K562 (cell line): Measurements from ENCODE around the gene RNF181. TPM values are rescaled to one million over a fixed set of nuclear protein-coding genes. Genes with fewer than 3 reads are reported as not detected.
A peak's percentile ranks its signal among the peaks of the same experiment; 100 is the strongest.

ENCODE experiments used
- ATF7 ChIP-seq: fragments of 450-650 bp; IDR thresholded peaks from 2 replicates; pipeline ENCODE4 v1.7.1; 2014; ENCODE audit warnings: mild to moderate bottlenecking, moderate library complexity
- CHD4 ChIP-seq: fragments of 200-600 bp; sonication (generic); IDR thresholded peaks from 3 replicates; pipeline ENCODE4 v1.6.1; 2012; ENCODE audit warnings: low read depth, mild to moderate bottlenecking, mixed read lengths, low read length, inconsistent platforms; ENCODE audit not compliant: insufficient read depth, insufficient replicate concordance, poor library complexity, severe bottlenecking
- CREB1 ChIP-seq, 2 experiments: sonication (generic) in 1 of 2; formaldehyde crosslinking in 1 of 2; IDR thresholded peaks; 2 replicates each; pipeline versions ENCODE4 v1.6.1 to v1.8.0; 2012 to 2022; ENCODE audit warnings: inconsistent platforms in 1 of 2, mild to moderate bottlenecking in 1 of 2, missing genetic modification reagents in 1 of 2, moderate library complexity in 1 of 2
- DMBX1 ChIP-seq: fragments of 250-450 bp; sonication (Bioruptor Pico); IDR thresholded peaks from 2 replicates; pipeline ENCODE4 v1.8.0; 2022; ENCODE audit warnings: inconsistent platforms, mild to moderate bottlenecking, moderate library complexity, borderline replicate concordance
- ETV6 ChIP-seq, 3 experiments: fragments of 150-350 bp in 1 of 3; sonication (generic) in 1 of 3; formaldehyde crosslinking in 1 of 3; IDR thresholded peaks; 2 replicates each; pipeline versions ENCODE4 v1.6.1 to v1.8.0; 2014 to 2022; ENCODE audit warnings: borderline replicate concordance in 2 of 3, low read depth in 2 of 3, antibody characterized with exemption in 1 of 3, low read length in 1 of 3, mild to moderate bottlenecking in 1 of 3, missing genetic modification reagents in 1 of 3
- HDGF ChIP-seq: fragments of 450-650 bp; IDR thresholded peaks from 2 replicates; pipeline ENCODE4 v1.6.1; 2016
- MAZ ChIP-seq, 2 experiments: fragments of 450-650 bp in 1 of 2; sonication (generic) in 1 of 2; formaldehyde crosslinking; IDR thresholded peaks in 1 of 2; conservative IDR thresholded peaks in 1 of 2; 2 replicates each; pipeline versions ENCODE4 v1.4.0 to v1.5.0; 2020; ENCODE audit warnings: mild to moderate bottlenecking in 1 of 2, missing genetic modification reagents in 1 of 2
- MLX ChIP-seq, 2 experiments: fragments of 450-650 bp in 1 of 2; sonication (generic) in 1 of 2; formaldehyde crosslinking; conservative IDR thresholded peaks; 2 replicates each; pipeline versions ENCODE4 v1.4.0 to v1.8.1; 2020 to 2022; ENCODE audit warnings: mild to moderate bottlenecking in 1 of 2, missing genetic modification reagents in 1 of 2
- NCOR1 ChIP-seq: fragments of 450-650 bp; IDR thresholded peaks from 2 replicates; pipeline ENCODE4 v1.6.1; 2016; ENCODE audit warnings: mild to moderate bottlenecking, moderate library complexity
- NFIC ChIP-seq: fragments of 450-650 bp; IDR thresholded peaks from 2 replicates; pipeline ENCODE4 v1.6.1; 2017; ENCODE audit warnings: mild to moderate bottlenecking, inconsistent platforms
- NR4A1 ChIP-seq, 2 experiments: fragments of 250-450 bp in 1 of 2; fragments of 450-650 bp in 1 of 2; sonication (Bioruptor Pico) in 1 of 2; IDR thresholded peaks; 2 replicates each; pipeline versions ENCODE4 v1.4.0 to v1.6.1; 2016 to 2020; ENCODE audit warnings: mild to moderate bottlenecking in 2 of 2, missing compliant biosample characterization in 1 of 2, missing genetic modification characterization in 1 of 2, moderate library complexity in 1 of 2
- TCF7 ChIP-seq: sonication (generic); IDR thresholded peaks from 2 replicates; pipeline ENCODE4 v1.6.1; 2016; ENCODE audit warnings: antibody characterized with exemption, borderline replicate concordance
- TRIM24 ChIP-seq, 2 experiments: fragments of 450-650 bp; IDR thresholded peaks; 2 replicates each; pipeline ENCODE4 v1.6.1; 2016
- ZFPM2 ChIP-seq: fragments of 250-450 bp; sonication (Bioruptor Pico); IDR thresholded peaks from 2 replicates; pipeline ENCODE4 v1.5.1; 2022; ENCODE audit warnings: mild to moderate bottlenecking
- ZNF239 ChIP-seq: fragments of 250-450 bp; sonication (Bioruptor Pico); IDR thresholded peaks from 2 replicates; pipeline ENCODE4 v1.4.0; 2020; ENCODE audit warnings: mild to moderate bottlenecking
- ZNF318 ChIP-seq, 2 experiments: fragments of 450-650 bp; IDR thresholded peaks; 2 replicates each; pipeline ENCODE4 v1.6.1; 2016; ENCODE audit warnings: mild to moderate bottlenecking in 2 of 2, borderline replicate concordance in 1 of 2, low read depth in 1 of 2, moderate library complexity in 1 of 2
- polyA plus RNA-seq, 8 experiments: library from polyadenylated mRNA; depleted of rRNA in 4 of 8; stranded (reverse) in 5 of 8; unstranded in 3 of 8; fragments of >200 nt; fragmentation: Nextera tagmentation in 2 of 8; fragmentation: Illumina TruSeq in 1 of 8; extraction: Ambion mirVana in 2 of 8; extraction: Trizol in 1 of 8; gene quantifications; 2 replicates each; pipeline versions ENCODE4 v1.2.1 to v1.2.3, GENCODE V29; 2011 to 2014; ENCODE audit warnings: inconsistent platforms in 1 of 8, missing spikeins in 1 of 8
- total RNA-seq, 7 experiments: library from RNA; depleted of rRNA in 6 of 7; stranded (reverse); fragments of >200 nt in 6 of 7; fragmentation: Illumina TruSeq in 2 of 7; extraction: Trizol in 2 of 7; gene quantifications; 2 replicates each; pipeline versions ENCODE4 v1.2.1 to v1.2.3, GENCODE V29; 2011 to 2021; ENCODE audit warnings: low replicate concordance in 1 of 7

Gene RNF181
- total and polyA plus RNA-seq, 9 of the 15 experiments (the other 6 are each of a cell fraction or from before 2014, with no cell fraction given) = 139 to 492 (median 253) TPM

GRCh38 chr2:85584857-85585780 is 10.4 kb upstream of the RNF181 start (continued):
- TF ChIP-seq NR4A1 (CRISPR knock-in tag; IDR thresholded peaks at IDR 0.05) (no peak), NR4A1 (tag; IDR thresholded peaks at IDR 0.05) (peak; percentile 43; the same call in 1 of the 2 replicates), NCOR1 (peak; percentile 74), ZNF318 (IDR thresholded peaks at IDR 0.05; ENCODE audit: borderline replicate concordance in 1 of 2, low read depth in 1 of 2) (peak in 1 of 2 experiments; percentile 71; a peak in 2 of 4 replicates), ZNF239 (CRISPR knock-in tag) (peak; percentile 34; the same call in 1 of the 2 replicates), MAZ (CRISPR knock-in tag; conservative IDR thresholded peaks at IDR 0.05 in 1 of 2, IDR thresholded peaks at IDR 0.05 in 1 of 2) (0 out of 4 replicates have a peak, but pooled peaks of 1 of the 2 experiments have one; percentile 20), DMBX1 (CRISPR knock-in tag) (0 out of 2 replicates have a peak, but pooled peaks have one; percentile 68), TCF7 (no peak), ZFPM2 (CRISPR knock-in tag) (no peak), ATF7 (peak; percentile 48), TRIM24 (IDR thresholded peaks at IDR 0.05) (peak; percentile 22 to 45; a peak in 2 of 4 replicates), ETV6 (IDR thresholded peaks at IDR 0.05; ENCODE audit: borderline replicate concordance in 1 of 2, low read depth in 2 of 2, low read length in 1 of 2) (peak; percentile 98 to 100), ETV6 (CRISPR knock-in tag; IDR thresholded peaks at IDR 0.05; ENCODE audit: borderline replicate concordance) (no peak), CHD4 (no peak), MLX (CRISPR knock-in tag; conservative IDR thresholded peaks at IDR 0.05) (0 out of 4 replicates have a peak, but pooled peaks of 1 of the 2 experiments have one; percentile 28), NFIC (peak; percentile 57), HDGF (no peak), CREB1 (IDR thresholded peaks at IDR 0.05) (no peak), CREB1 (CRISPR knock-in tag; IDR thresholded peaks at IDR 0.05) (peak; percentile 21; the same call in 1 of the 2 replicates)
